Endothelial cell of umbilical vein (primary cell): ENCODE measurements around the gene TNFRSF1B. TPM values are rescaled to one million over a fixed set of nuclear protein-coding genes. Genes with fewer than 3 reads are reported as not detected.

ENCODE experiments used
- BruUV-seq: library from RNA; stranded (reverse); fragments of 400-500 nt; replicated peaks from 2 replicates; lab custom pipeline; 2021; lab: Mats Ljungman, UMichigan
- CTCF ChIA-PET: fragments of 300-600, 350-600 bp; sonication (Branson Sonifier 250); formaldehyde crosslinking; loops from one replicate; lab custom pipeline; 2021; ENCODE audit warnings: antibody characterized with exemption, inconsistent platforms; lab: Charles Lee
- POLR2A ChIA-PET: fragments of 300-600, 350-600 bp; sonication (Branson Sonifier 250); formaldehyde crosslinking; loops from one replicate; lab custom pipeline; 2021; ENCODE audit warnings: antibody characterized with exemption, inconsistent platforms; lab: Charles Lee
- DNase-seq: peaks from one replicate; pipeline ENCODE4 v3.0.0-alpha.2; 2011; ENCODE audit warnings: low read depth, low spot score
- FAIRE-seq: peaks from 2 replicates; lab custom pipeline; 2011; peaks lifted over from hg19 to GRCh38; lab: Jason Lieb, UNC
- H2AFZ ChIP-seq: 2 replicates; pipeline ENCODE4 v1.6.0; 2012; ENCODE audit warnings: low read depth, low read length, control low read depth, inconsistent platforms
- H3K27ac ChIP-seq: 2 replicates; pipeline ENCODE4 v1.5.1; 2011; ENCODE audit warnings: low read depth, mild to moderate bottlenecking, control low read depth, low read length, moderate library complexity; ENCODE audit not compliant: insufficient read depth
- H3K27me3 ChIP-seq, 2 experiments: 2 replicates each; pipeline versions ENCODE4 v1.6.0 to v1.6.1; 2011; ENCODE audit warnings: low read length in 2 of 2, mixed read lengths in 1 of 2; ENCODE audit not compliant: control insufficient read depth in 2 of 2, insufficient read depth in 2 of 2
- H3K36me3 ChIP-seq, 2 experiments: 2 replicates in 1 of 2; 3 replicates in 1 of 2; pipeline ENCODE4 v1.5.1; 2011; ENCODE audit warnings: low read length in 2 of 2, mild to moderate bottlenecking in 1 of 2, moderate library complexity in 1 of 2; ENCODE audit not compliant: control insufficient read depth in 2 of 2, insufficient read depth in 2 of 2; ENCODE audit errors: extremely low read depth in 1 of 2
- H3K4me1 ChIP-seq: 3 replicates; pipeline ENCODE4 v1.5.1; 2011; ENCODE audit warnings: mild to moderate bottlenecking, low read length; ENCODE audit not compliant: control insufficient read depth, insufficient read depth; ENCODE audit errors: extremely low read depth
- H3K4me2 ChIP-seq: 2 replicates; pipeline ENCODE4 v1.6.1; 2011; ENCODE audit warnings: low read length, control low read depth, mixed read lengths; ENCODE audit not compliant: insufficient read depth
- H3K4me3 ChIP-seq, 3 experiments: fragments of 200-600 bp in 1 of 3; sonication (generic), shearing (Covaris generic) in 1 of 3; replicated peaks in 1 of 3; 2 replicates each; pipeline ENCODE4 v1.5.1; 2011 to 2016; ENCODE audit warnings: control low read depth in 3 of 3, low read length in 3 of 3, mild to moderate bottlenecking in 2 of 3, inconsistent platforms in 1 of 3, low read depth in 1 of 3, moderate library complexity in 1 of 3; ENCODE audit not compliant: insufficient read depth in 1 of 3
- H3K79me2 ChIP-seq: 2 replicates; pipeline ENCODE4 v1.6.0; 2012; ENCODE audit warnings: low read length, inconsistent platforms; ENCODE audit not compliant: control insufficient read depth, insufficient read depth
- H3K9ac ChIP-seq: replicated peaks from 2 replicates; pipeline ENCODE3; 2011; ENCODE audit warnings: low read length, control low read depth; ENCODE audit not compliant: insufficient read depth; ENCODE audit errors: extremely low read depth
- H3K9me1 ChIP-seq: replicated peaks from 3 replicates; pipeline ENCODE4 v1.6.0; 2011; ENCODE audit warnings: mild to moderate bottlenecking, low read length; ENCODE audit not compliant: control insufficient read depth, insufficient read depth; ENCODE audit errors: extremely low read depth
- H3K9me3 ChIP-seq: replicated peaks from 2 replicates; pipeline ENCODE4 v1.5.1; 2012; ENCODE audit warnings: low read length, inconsistent platforms; ENCODE audit not compliant: control insufficient read depth, insufficient read depth
- H4K20me1 ChIP-seq: replicated peaks from 2 replicates; pipeline ENCODE3; 2011; ENCODE audit warnings: mild to moderate bottlenecking, low read length; ENCODE audit not compliant: control insufficient read depth, insufficient read depth; ENCODE audit errors: extremely low read depth
- CTCF ChIP-seq, 2 donors: IDR thresholded peaks; 1 replicate in 1 of 2; 2 replicates in 1 of 2; pipeline ENCODE4 v1.5.1; 2011; ENCODE audit warnings: low read length in 2 of 2, mild to moderate bottlenecking in 2 of 2, moderate library complexity in 2 of 2, control low read depth in 1 of 2, inconsistent platforms in 1 of 2, low read depth in 1 of 2; ENCODE audit not compliant: insufficient read depth in 1 of 2; ENCODE audit errors: extremely low read depth in 1 of 2
- EZH2 ChIP-seq: IDR thresholded peaks from 2 replicates; pipeline ENCODE4 v1.6.1; 2012; ENCODE audit warnings: borderline replicate concordance, low read depth, mild to moderate bottlenecking, moderate library complexity, low read length, inconsistent platforms; ENCODE audit not compliant: severe bottlenecking
- FOS ChIP-seq: IDR thresholded peaks from 2 replicates; pipeline ENCODE4 v1.6.1; 2011; ENCODE audit warnings: mild to moderate bottlenecking, low read length, moderate library complexity, borderline replicate concordance; ENCODE audit not compliant: insufficient read depth
- GATA2 ChIP-seq: IDR thresholded peaks from 2 replicates; pipeline ENCODE4 v1.7.0; 2011; ENCODE audit warnings: low read depth, mild to moderate bottlenecking, moderate library complexity, mixed read lengths, low read length; ENCODE audit not compliant: insufficient read length, insufficient read depth
- JUN ChIP-seq: IDR thresholded peaks from 2 replicates; pipeline ENCODE4 v1.6.1; 2011; ENCODE audit warnings: borderline replicate concordance, low read depth; ENCODE audit not compliant: insufficient read length, insufficient read depth
- MAX ChIP-seq: IDR thresholded peaks from 2 replicates; pipeline ENCODE4 v1.6.1; 2011; ENCODE audit not compliant: insufficient read depth, insufficient read length
- MYC ChIP-seq: IDR thresholded peaks from one replicate; pipeline ENCODE4 v1.6.1; 2011; ENCODE audit warnings: mild to moderate bottlenecking, low read depth, low read length
- POLR2A ChIP-seq: IDR thresholded peaks from 2 replicates; pipeline ENCODE4 v1.6.1; 2012; ENCODE audit warnings: low read depth, mild to moderate bottlenecking, control low read depth, low read length
- POLR2AphosphoS5 ChIP-seq: IDR thresholded peaks from 2 replicates; pipeline ENCODE4 v1.6.1; 2012; ENCODE audit warnings: low read depth, mild to moderate bottlenecking, control low read depth, low read length, moderate library complexity; ENCODE audit not compliant: insufficient read depth
- dilution Hi-C: fragments of 300-500 bp; cut with MboI; formaldehyde crosslinking; loops from one replicate; pipeline ENCODE4 v1.15.0; 2019; ENCODE audit warnings: low sequenced_read_pairs; ENCODE audit not compliant: extremely low pct_ligation_motif_present
- intact Hi-C: fragments of 100-400 bp; cut with micrococcal nuclease; formaldehyde crosslinking; loops from one replicate; pipeline ENCODE4 v1.10.0; 2022
- polyA plus RNA-seq, 4 experiments: library from polyadenylated mRNA; depleted of rRNA in 3 of 4; stranded (reverse) in 3 of 4; unstranded in 1 of 4; fragments of >200 nt; gene quantifications; 2 replicates each; pipeline versions ENCODE4 v1.2.1 to v1.2.3, GENCODE V29; 2011 to 2012; ENCODE audit warnings: missing spikeins in 1 of 4
- total RNA-seq: library from RNA; stranded (reverse); gene quantifications from 2 replicates; pipeline ENCODE4 v1.2.3, GENCODE V29; 2021

Gene TNFRSF1B
- total and polyA plus RNA-seq, 2 donors (not counting 3 experiments of a cell fraction or from before 2014, with no cell fraction given) = 53.6 to 65.9 TPM

GRCh38 chr1:12174924-12175810 lies 8.4 kb downstream of the TNFRSF1B start:
- no peaks in the 10 kb centered on the region for H3K36me3 ChIP-seq
- ChIA-PET CTCF (interaction anchor here (0.9 to 8.1 kb wide), 2 partner anchors 9 to 50 kb away, joined by 3 to 70 read pairs; no protein-coding TSS in a partner anchor), POLR2A (no interaction called here)
- peak; percentile 18 for FAIRE-seq
- no peaks in the 10 kb centered on the region for H3K9me3 ChIP-seq
- H4K20me1 ChIP-seq = no peaks in the 10 kb centered on the region
- dilution Hi-C loops = no loop called here
- TF ChIP-seq FOS = no peak
- no peak for TF ChIP-seq EZH2
- no peak for TF ChIP-seq POLR2AphosphoS5
- no peak for TF ChIP-seq MAX
- no peak for TF ChIP-seq POLR2A
- TF ChIP-seq MYC = no peak
- no peak for TF ChIP-seq JUN
- no peak for TF ChIP-seq GATA2
- TF ChIP-seq CTCF (IDR thresholded peaks at IDR 0.05; ENCODE audit: extremely low read depth in 1 of 2, insufficient read depth in 1 of 2, low read depth in 1 of 2, low read length in 2 of 2) = no peak
- peak; percentile 51 for DNase-seq
- H3K27me3 ChIP-seq = no peaks in the 10 kb centered on the region
- intact Hi-C loops = no loop called here
- H3K4me3 ChIP-seq = no peak overlapping the region
- peak overlapping the region; percentile 17 for H3K9ac ChIP-seq
- H2AFZ ChIP-seq = no peak overlapping the region
- peak overlapping the region; percentile 46 for H3K27ac ChIP-seq
- H3K9me1 ChIP-seq = no peaks in the 10 kb centered on the region
- peaks cover 43% of the 10 kb centered on the region for H3K4me1 ChIP-seq
- peaks cover 32% of the 10 kb centered on the region for H3K79me2 ChIP-seq
- BruUV-seq = no TSS peak
- no peak overlapping the region for H3K4me2 ChIP-seq
